ENCODE measurements around the gene CCDC102B.
"Not testable (repeated sequence)": the region's sequence is repeated elsewhere in the genome, so short reads cannot be mapped to it uniquely, and the experiment has no call there.

CCDC102B gene

DNA sequence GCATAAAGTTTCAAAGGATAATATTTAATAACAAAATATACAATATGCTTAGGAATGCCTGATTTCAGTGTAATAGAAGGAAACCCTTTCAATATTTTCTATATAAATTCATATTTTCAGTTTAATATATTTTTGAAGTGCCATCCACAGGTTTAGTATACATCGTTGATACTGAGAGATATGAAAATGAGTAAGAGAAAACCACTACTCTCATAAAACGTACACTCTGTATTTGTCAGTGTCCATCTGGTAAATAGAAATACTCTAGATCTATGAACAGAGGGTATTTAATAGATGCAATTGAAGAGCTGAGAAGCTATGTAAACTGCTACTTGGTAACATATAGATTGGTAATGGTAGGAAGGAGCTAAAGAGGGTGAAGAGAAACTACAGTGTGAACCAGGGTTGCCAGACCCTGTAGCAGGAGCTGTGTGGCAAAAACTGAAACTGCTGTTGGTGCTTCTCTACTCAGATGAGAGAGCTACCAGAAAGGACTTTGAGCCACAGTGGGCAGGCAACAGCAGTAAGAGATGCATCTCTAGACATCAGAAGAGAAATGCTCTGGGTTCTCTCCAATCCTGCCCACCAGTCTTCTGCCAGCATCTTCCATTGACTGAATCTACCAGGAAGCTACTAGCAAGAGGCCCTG, 187.4 kb downstream of the CCDC102B start:
- Histone ChIP-seq H3K36me3 (ENCODE audit: control insufficient read depth in 5 of 5, insufficient read depth in 5 of 5, low read length in 5 of 5) (no peaks in the 10 kb centered on the region), H3K9me3 (ENCODE audit: control insufficient read depth in 5 of 5, low read length in 5 of 5) (peaks cover 0 to 11% (median 0%) of the 10 kb centered on the region in 5 donors), H3K27me3 (ENCODE audit: control insufficient read depth in 5 of 5, insufficient read depth in 4 of 5, low read length in 5 of 5) (no peaks in the 10 kb centered on the region), H3K4me3 (ENCODE audit: low read depth in 1 of 5, low read length in 5 of 5) (no peak overlapping the region), H3K9ac (ENCODE audit: low read length in 5 of 5) (no peak overlapping the region), H3K4me1 (ENCODE audit: control insufficient read depth in 5 of 5, insufficient read depth in 5 of 5, low read length in 5 of 5) (peaks cover 0 to 3% (median 0%) of the 10 kb centered on the region in 5 donors), H3K27ac (ENCODE audit: low read depth, low read length) (no peak overlapping the region)

DNA sequence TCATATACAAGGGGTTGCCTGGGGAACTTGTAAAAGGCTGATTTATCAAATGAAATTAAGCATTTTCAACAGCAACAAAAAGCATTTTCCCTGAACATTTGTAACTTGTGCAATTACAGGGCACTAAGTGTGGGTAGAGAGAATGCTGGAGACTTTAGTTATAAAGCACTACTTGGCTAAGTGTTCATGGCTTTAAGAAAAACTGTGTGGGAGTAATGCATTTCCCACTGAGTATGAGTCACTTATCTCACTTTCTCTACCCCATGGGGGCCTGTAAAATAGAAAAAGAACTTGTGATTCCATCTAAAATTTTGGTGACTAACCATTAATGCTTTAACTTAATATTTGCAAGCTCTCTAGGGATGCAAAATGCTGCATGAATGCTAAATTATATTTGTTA, 193.4 kb downstream of the CCDC102B start:
- peaks cover 0 to 11% (median 0%) of the 10 kb centered on the region in 5 donors for H3K9me3 ChIP-seq (ENCODE audit: control insufficient read depth in 5 of 5, low read length in 5 of 5)
- no peaks in the 10 kb centered on the region for H3K27me3 ChIP-seq (ENCODE audit: control insufficient read depth in 5 of 5, insufficient read depth in 4 of 5, low read length in 5 of 5)
- no peaks in the 10 kb centered on the region for H3K36me3 ChIP-seq (ENCODE audit: control insufficient read depth in 5 of 5, insufficient read depth in 5 of 5, low read length in 5 of 5)
- no peak overlapping the region for H3K9ac ChIP-seq (ENCODE audit: low read length in 5 of 5)
- H3K4me3 ChIP-seq (ENCODE audit: low read depth in 1 of 5, low read length in 5 of 5) = no peak overlapping the region
- no peak overlapping the region for H3K27ac ChIP-seq (ENCODE audit: low read depth, low read length)
- no peaks in the 10 kb centered on the region for H3K4me1 ChIP-seq (ENCODE audit: control insufficient read depth in 5 of 5, insufficient read depth in 5 of 5, low read length in 5 of 5)

- Histone ChIP-seq H3K9me3 (ENCODE audit: control insufficient read depth in 5 of 5, low read length in 5 of 5) (peaks cover 0 to 3% (median 0%) of the 10 kb centered on the region in 5 donors), H3K4me1 (ENCODE audit: control insufficient read depth in 5 of 5, insufficient read depth in 5 of 5, low read length in 5 of 5) (no peaks in the 10 kb centered on the region), H3K9ac (ENCODE audit: low read length in 5 of 5) (no peak overlapping the region), H3K36me3 (ENCODE audit: control insufficient read depth in 5 of 5, insufficient read depth in 5 of 5, low read length in 5 of 5) (no peaks in the 10 kb centered on the region), H3K4me3 (ENCODE audit: low read depth in 1 of 5, low read length in 5 of 5) (no peak overlapping the region), H3K27ac (ENCODE audit: low read depth, low read length) (no peak overlapping the region), H3K27me3 (ENCODE audit: control insufficient read depth in 5 of 5, insufficient read depth in 4 of 5, low read length in 5 of 5) (no peaks in the 10 kb centered on the region)
Observed at GRCh38 chr18:68992719-68993482, 195.0 kb downstream of the CCDC102B start.

DNA sequence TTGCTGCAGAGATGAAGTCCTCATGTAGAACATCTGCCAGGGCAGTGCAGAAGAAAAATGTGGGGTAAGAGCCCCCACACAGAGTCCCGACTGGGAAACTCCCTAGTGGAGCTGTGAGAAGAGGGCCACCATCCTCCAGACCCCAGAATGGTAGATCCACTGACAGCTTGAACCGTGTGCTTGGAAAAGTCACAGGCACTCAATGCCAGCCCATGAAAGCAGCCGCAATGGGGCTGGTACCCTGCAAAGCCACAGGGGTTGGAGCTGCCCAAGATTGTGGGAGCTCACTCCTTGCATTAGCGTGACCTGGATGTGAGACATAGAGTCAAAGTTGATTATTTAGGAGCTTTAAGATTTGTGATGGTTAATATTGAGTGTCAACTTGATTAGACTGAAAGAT, 197.8 kb downstream of the CCDC102B start:
- Histone ChIP-seq H3K27ac (ENCODE audit: low read depth, low read length) (no peak overlapping the region), H3K9me3 (ENCODE audit: control insufficient read depth in 5 of 5, low read length in 5 of 5) (no peaks in the 10 kb centered on the region), H3K9ac (ENCODE audit: low read length in 5 of 5) (no peak overlapping the region), H3K4me1 (ENCODE audit: control insufficient read depth in 5 of 5, insufficient read depth in 5 of 5, low read length in 5 of 5) (no peaks in the 10 kb centered on the region), H3K4me3 (ENCODE audit: low read depth in 1 of 5, low read length in 5 of 5) (no peak overlapping the region), H3K36me3 (ENCODE audit: control insufficient read depth in 5 of 5, insufficient read depth in 5 of 5, low read length in 5 of 5) (no peaks in the 10 kb centered on the region), H3K27me3 (ENCODE audit: control insufficient read depth in 5 of 5, insufficient read depth in 4 of 5, low read length in 5 of 5) (no peaks in the 10 kb centered on the region)

GRCh38 chr18:68997845-68998244, 200.0 kb downstream of the CCDC102B start:
- Histone ChIP-seq H3K36me3 (ENCODE audit: control insufficient read depth in 5 of 5, insufficient read depth in 5 of 5, low read length in 5 of 5) (no peaks in the 10 kb centered on the region), H3K9ac (ENCODE audit: low read length in 5 of 5) (no peak overlapping the region), H3K9me3 (ENCODE audit: control insufficient read depth in 5 of 5, low read length in 5 of 5) (no peaks in the 10 kb centered on the region), H3K4me3 (ENCODE audit: low read depth in 1 of 5, low read length in 5 of 5) (no peak overlapping the region), H3K27me3 (ENCODE audit: control insufficient read depth in 5 of 5, insufficient read depth in 4 of 5, low read length in 5 of 5) (no peaks in the 10 kb centered on the region), H3K27ac (ENCODE audit: low read depth, low read length) (no peak overlapping the region), H3K4me1 (ENCODE audit: control insufficient read depth in 5 of 5, insufficient read depth in 5 of 5, low read length in 5 of 5) (no peaks in the 10 kb centered on the region)

- Histone ChIP-seq H3K27me3 (ENCODE audit: control insufficient read depth in 5 of 5, insufficient read depth in 4 of 5, low read length in 5 of 5) (no peaks in the 10 kb centered on the region), H3K9ac (ENCODE audit: low read length in 5 of 5) (no peak overlapping the region), H3K4me1 (ENCODE audit: control insufficient read depth in 5 of 5, insufficient read depth in 5 of 5, low read length in 5 of 5) (no peaks in the 10 kb centered on the region), H3K36me3 (ENCODE audit: control insufficient read depth in 5 of 5, insufficient read depth in 5 of 5, low read length in 5 of 5) (no peaks in the 10 kb centered on the region), H3K4me3 (ENCODE audit: low read depth in 1 of 5, low read length in 5 of 5) (no peak overlapping the region), H3K27ac (ENCODE audit: low read depth, low read length) (no peak overlapping the region), H3K9me3 (ENCODE audit: control insufficient read depth in 5 of 5, low read length in 5 of 5) (no peaks in the 10 kb centered on the region)
Observed at GRCh38 chr18:69000366-69000765, 202.5 kb downstream of the CCDC102B start.

DNA sequence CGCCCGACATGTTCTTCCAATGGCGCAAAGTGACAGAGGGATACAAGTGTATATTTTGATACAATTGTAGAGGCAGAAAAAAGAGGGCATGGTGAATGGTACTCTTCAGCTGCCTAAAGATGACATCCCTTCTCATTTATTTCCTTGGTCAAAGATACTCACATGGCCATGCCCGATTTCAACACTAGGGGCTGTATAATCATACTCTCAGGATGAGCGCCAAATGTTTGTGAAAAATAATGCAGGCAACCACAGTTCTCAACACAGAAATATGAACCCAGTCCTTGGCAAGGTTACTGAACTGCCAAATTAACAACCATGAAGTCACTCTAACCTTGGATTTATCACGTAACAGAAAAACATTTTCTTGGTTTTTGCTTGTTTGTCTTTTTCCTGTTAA, 204.4 kb downstream of the CCDC102B start:
- Histone ChIP-seq H3K27me3 (ENCODE audit: control insufficient read depth in 5 of 5, insufficient read depth in 4 of 5, low read length in 5 of 5) (no peaks in the 10 kb centered on the region), H3K4me3 (ENCODE audit: low read depth in 1 of 5, low read length in 5 of 5) (no peak overlapping the region)

GRCh38 chr18:69006212-69006611, 208.3 kb downstream of the CCDC102B start:
- not testable (repeated sequence) for H3K27ac ChIP-seq (ENCODE audit: low read depth, low read length); H3K4me1 ChIP-seq (ENCODE audit: control insufficient read depth in 5 of 5, insufficient read depth in 5 of 5, low read length in 5 of 5); H3K9me3 ChIP-seq (ENCODE audit: control insufficient read depth in 5 of 5, low read length in 5 of 5); H3K4me3 ChIP-seq (ENCODE audit: low read depth in 1 of 5, low read length in 5 of 5); H3K27me3 ChIP-seq (ENCODE audit: control insufficient read depth in 5 of 5, insufficient read depth in 4 of 5, low read length in 5 of 5); H3K36me3 ChIP-seq (ENCODE audit: control insufficient read depth in 5 of 5, insufficient read depth in 5 of 5, low read length in 5 of 5); H3K9ac ChIP-seq (ENCODE audit: low read length in 5 of 5)

More for the DNA sequence above, 204.4 kb downstream of the CCDC102B start:
- no peaks in the 10 kb centered on the region for H3K36me3 ChIP-seq (ENCODE audit: control insufficient read depth in 5 of 5, insufficient read depth in 5 of 5, low read length in 5 of 5)
- H3K9me3 ChIP-seq (ENCODE audit: control insufficient read depth in 5 of 5, low read length in 5 of 5) = no peaks in the 10 kb centered on the region
- H3K4me1 ChIP-seq (ENCODE audit: control insufficient read depth in 5 of 5, insufficient read depth in 5 of 5, low read length in 5 of 5) = no peaks in the 10 kb centered on the region
- no peak overlapping the region for H3K9ac ChIP-seq (ENCODE audit: low read length in 5 of 5)
- no peak overlapping the region for H3K27ac ChIP-seq (ENCODE audit: low read depth, low read length)

- Histone ChIP-seq H3K4me1 (ENCODE audit: control insufficient read depth in 5 of 5, insufficient read depth in 5 of 5, low read length in 5 of 5) (no peaks in the 10 kb centered on the region), H3K4me3 (ENCODE audit: low read depth in 1 of 5, low read length in 5 of 5) (no peak overlapping the region), H3K27me3 (ENCODE audit: control insufficient read depth in 5 of 5, insufficient read depth in 4 of 5, low read length in 5 of 5) (no peaks in the 10 kb centered on the region), H3K9me3 (ENCODE audit: control insufficient read depth in 5 of 5, low read length in 5 of 5) (no peaks in the 10 kb centered on the region), H3K27ac (ENCODE audit: low read depth, low read length) (no peak overlapping the region), H3K36me3 (ENCODE audit: control insufficient read depth in 5 of 5, insufficient read depth in 5 of 5, low read length in 5 of 5) (no peaks in the 10 kb centered on the region), H3K9ac (ENCODE audit: low read length in 5 of 5) (no peak overlapping the region)
Observed at GRCh38 chr18:69008538-69008937, 210.7 kb downstream of the CCDC102B start.

DNA sequence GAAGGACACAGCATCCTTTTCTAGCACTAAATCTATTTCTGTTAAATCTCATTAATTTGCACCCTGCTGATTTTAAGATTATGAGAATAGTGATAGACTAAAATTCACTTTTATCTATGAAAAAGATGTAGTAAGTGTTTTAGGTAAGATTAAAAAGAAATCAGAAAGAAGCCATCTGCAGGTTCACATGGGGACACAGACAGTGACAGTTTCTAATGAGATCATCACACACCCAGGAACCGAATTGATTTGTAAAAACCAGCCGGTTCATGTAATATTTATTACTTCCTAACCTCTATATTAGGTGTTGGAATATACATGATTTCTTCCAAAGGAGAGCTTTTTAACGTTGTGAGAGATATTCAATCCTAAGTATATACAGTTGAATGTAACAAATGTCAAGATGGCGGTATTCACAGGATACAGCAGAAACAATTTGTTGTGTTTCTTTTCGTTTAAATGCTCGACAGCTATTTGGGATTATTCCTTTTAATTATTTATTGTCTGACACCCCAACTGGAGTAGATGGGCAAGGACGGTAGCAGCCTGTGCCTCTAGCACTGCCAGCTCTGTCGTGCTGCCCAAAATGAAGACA, 223.4 kb downstream of the CCDC102B start:
- Histone ChIP-seq H3K36me3 (ENCODE audit: control insufficient read depth in 5 of 5, insufficient read depth in 5 of 5, low read length in 5 of 5) (no peaks in the 10 kb centered on the region), H3K4me1 (ENCODE audit: control insufficient read depth in 5 of 5, insufficient read depth in 5 of 5, low read length in 5 of 5) (no peaks in the 10 kb centered on the region), H3K27ac (ENCODE audit: low read depth, low read length) (no peak overlapping the region), H3K9me3 (ENCODE audit: control insufficient read depth in 5 of 5, low read length in 5 of 5) (no peaks in the 10 kb centered on the region), H3K27me3 (ENCODE audit: control insufficient read depth in 5 of 5, insufficient read depth in 4 of 5, low read length in 5 of 5) (no peaks in the 10 kb centered on the region), H3K9ac (ENCODE audit: low read length in 5 of 5) (no peak overlapping the region), H3K4me3 (ENCODE audit: low read depth in 1 of 5, low read length in 5 of 5) (no peak overlapping the region)
